Kidney (tissue), 14 donors: Measurements from ENCODE around the gene REC8. TPM values are rescaled to one million over a fixed set of nuclear protein-coding genes. Genes with fewer than 3 reads are reported as not detected.
A peak's percentile ranks its signal among the peaks of the same experiment; 100 is the strongest.

Source experiments
- DNase-seq, 5 donors: peaks; one replicate each; pipeline ENCODE4 v3.0.0-alpha.2; 2013 to 2020
- FAIRE-seq: peaks from 2 replicates; lab custom pipeline; 2012; peaks lifted over from hg19 to GRCh38; lab: Jason Lieb, UNC
- H3K27ac ChIP-seq, 2 donors: one replicate each; pipeline ENCODE4 v1.7.0; 2013; ENCODE audit warnings: low read depth in 2 of 2, low read length in 2 of 2, inconsistent platforms in 1 of 2
- H3K27me3 ChIP-seq: one replicate; pipeline ENCODE4 v1.7.1; 2013; ENCODE audit warnings: low read length, inconsistent platforms; ENCODE audit not compliant: control insufficient read depth, insufficient read depth
- H3K36me3 ChIP-seq, 3 donors: one replicate each; pipeline versions ENCODE4 v1.7.0 to v1.7.1; 2013; ENCODE audit warnings: low read length in 3 of 3, control low read depth in 1 of 3, inconsistent platforms in 1 of 3; ENCODE audit not compliant: insufficient read depth in 3 of 3, control insufficient read depth in 2 of 3
- H3K4me1 ChIP-seq, 3 donors: one replicate each; pipeline versions ENCODE4 v1.7.0 to v1.7.1; 2013; ENCODE audit warnings: low read length in 3 of 3, inconsistent platforms in 1 of 3, low read depth in 1 of 3; ENCODE audit not compliant: control insufficient read depth in 2 of 3, insufficient read depth in 2 of 3
- H3K4me3 ChIP-seq, 3 donors: one replicate each; pipeline versions ENCODE4 v1.7.0 to v1.8.1; 2013; ENCODE audit warnings: low read length in 3 of 3, control low read depth in 1 of 3, inconsistent platforms in 1 of 3
- H3K9ac ChIP-seq, 3 donors: one replicate each; pipeline versions ENCODE4 v1.7.0 to v1.7.1; 2013; ENCODE audit warnings: low read length in 3 of 3, control low read depth in 1 of 3, inconsistent platforms in 1 of 3
- H3K9me3 ChIP-seq, 3 donors: one replicate each; pipeline versions ENCODE4 v1.7.0 to v1.7.1; 2013; ENCODE audit warnings: low read length in 3 of 3, control low read depth in 1 of 3, inconsistent platforms in 1 of 3; ENCODE audit not compliant: control insufficient read depth in 2 of 3, insufficient read depth in 1 of 3
- intact Hi-C: fragments of 100-400 bp; cut with DNase I; formaldehyde crosslinking; loops from one replicate; pipeline ENCODE4 v1.11.1; 2022
- polyA plus RNA-seq: library from polyadenylated mRNA; stranded (reverse); fragments of 350-450 nt; fragmentation: Illumina TruSeq; extraction: RNeasy Lipid Tissue Mini Kit (QIAGEN cat#74804); gene quantifications from one replicate; pipeline ENCODE4 v1.2.3, GENCODE V29; 2014; ENCODE audit warnings: low read depth, low replicate concordance; ENCODE audit not compliant: insufficient read depth
- total RNA-seq: library from RNA; stranded (reverse); fragmentation: NEBNext Ultra II Directional; extraction: Animal tissue kit (Norgen Biotek cat#: 25700); gene quantifications from one replicate; pipeline ENCODE4 v1.2.1, GENCODE V29; 2021
- TF ChIP-seq, protein P1 (sequence below): IDR thresholded peaks from 3 replicates; pipeline ENCODE4 v1.5.1; 2012; ENCODE audit warnings: mild to moderate bottlenecking, moderate library complexity, borderline replicate concordance; ENCODE audit not compliant: insufficient read depth; ENCODE audit errors: extremely low read depth
- donor health status: control.
- donor health status: control.
- donor health status: control.
- donor health status: control.
- donor health status: control.
- donor health status: DM: yes; HTN: yes; CAD: no.
- donor health status: Normal renal cell carcinoma (clear cell type).

Gene REC8
- total and polyA plus RNA-seq, 2 donors from 2014 or later = 39.9 to 51.4 TPM

DNA sequence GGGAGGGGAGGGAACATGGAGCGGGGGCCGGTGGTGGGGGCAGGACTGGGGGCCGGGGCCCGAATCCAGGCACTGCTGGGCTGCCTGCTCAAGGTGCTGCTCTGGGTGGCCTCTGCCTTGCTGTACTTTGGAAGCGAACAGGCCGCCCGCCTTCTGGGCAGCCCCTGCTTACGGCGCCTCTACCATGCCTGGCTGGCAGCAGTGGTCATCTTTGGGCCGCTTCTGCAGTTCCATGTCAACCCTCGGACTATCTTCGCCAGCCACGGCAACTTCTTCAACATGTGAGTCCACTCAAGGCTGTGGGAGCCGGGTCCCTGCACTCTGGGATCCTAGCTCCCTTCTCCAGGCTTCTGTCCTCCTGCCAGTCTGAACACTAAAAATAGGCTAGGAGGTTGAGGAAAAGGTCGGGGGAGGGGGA, 40.3 kb upstream of the REC8 start:
- Histone ChIP-seq H3K9ac (peak overlapping the region in 1 of 3 donors; percentile 5), H3K9me3 (no peaks in the 10 kb centered on the region), H3K27me3 (no peaks in the 10 kb centered on the region), H3K27ac (peak overlapping the region; percentile 32 to 90), H3K4me3 (no peak overlapping the region), H3K4me1 (peaks cover 0 to 22% (median 14%) of the 10 kb centered on the region in 3 donors), H3K36me3 (no peaks in the 10 kb centered on the region)
- intact Hi-C loops = no loop called here
- DNase-seq = no peak
- TF ChIP-seq, protein P1, sequence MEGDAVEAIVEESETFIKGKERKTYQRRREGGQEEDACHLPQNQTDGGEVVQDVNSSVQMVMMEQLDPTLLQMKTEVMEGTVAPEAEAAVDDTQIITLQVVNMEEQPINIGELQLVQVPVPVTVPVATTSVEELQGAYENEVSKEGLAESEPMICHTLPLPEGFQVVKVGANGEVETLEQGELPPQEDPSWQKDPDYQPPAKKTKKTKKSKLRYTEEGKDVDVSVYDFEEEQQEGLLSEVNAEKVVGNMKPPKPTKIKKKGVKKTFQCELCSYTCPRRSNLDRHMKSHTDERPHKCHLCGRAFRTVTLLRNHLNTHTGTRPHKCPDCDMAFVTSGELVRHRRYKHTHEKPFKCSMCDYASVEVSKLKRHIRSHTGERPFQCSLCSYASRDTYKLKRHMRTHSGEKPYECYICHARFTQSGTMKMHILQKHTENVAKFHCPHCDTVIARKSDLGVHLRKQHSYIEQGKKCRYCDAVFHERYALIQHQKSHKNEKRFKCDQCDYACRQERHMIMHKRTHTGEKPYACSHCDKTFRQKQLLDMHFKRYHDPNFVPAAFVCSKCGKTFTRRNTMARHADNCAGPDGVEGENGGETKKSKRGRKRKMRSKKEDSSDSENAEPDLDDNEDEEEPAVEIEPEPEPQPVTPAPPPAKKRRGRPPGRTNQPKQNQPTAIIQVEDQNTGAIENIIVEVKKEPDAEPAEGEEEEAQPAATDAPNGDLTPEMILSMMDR = no peak
- FAIRE-seq = no peak

DNA sequence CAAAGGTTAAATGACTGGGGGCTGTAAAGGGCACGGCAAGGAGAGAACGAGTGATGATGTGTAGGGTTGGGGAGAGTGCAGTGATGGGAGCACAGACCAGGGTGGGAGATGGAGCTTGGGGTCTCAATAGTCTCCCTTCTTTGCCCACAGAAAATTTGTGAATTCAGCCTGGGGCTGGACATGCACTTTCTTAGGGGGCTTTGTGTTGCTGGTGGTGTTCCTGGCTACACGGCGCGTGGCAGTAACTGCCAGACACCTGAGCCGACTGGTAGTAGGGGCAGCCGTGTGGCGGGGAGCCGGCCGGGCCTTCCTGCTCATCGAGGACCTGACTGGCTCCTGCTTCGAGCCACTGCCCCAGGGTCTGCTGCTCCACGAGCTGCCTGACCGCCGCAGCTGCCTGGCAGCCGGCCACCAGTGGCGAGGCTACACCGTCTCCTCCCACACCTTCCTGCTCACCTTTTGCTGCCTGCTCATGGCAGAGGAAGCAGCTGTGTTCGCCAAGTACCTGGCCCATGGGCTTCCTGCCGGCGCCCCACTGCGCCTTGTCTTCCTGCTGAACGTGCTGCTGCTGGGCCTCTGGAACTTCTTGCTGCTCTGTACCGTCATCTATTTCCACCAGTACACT, 39.7 kb upstream of the REC8 start:
- Histone ChIP-seq H3K27ac (peak overlapping the region; percentile 32 to 90), H3K27me3 (no peaks in the 10 kb centered on the region), H3K9me3 (no peaks in the 10 kb centered on the region), H3K4me3 (no peak overlapping the region), H3K4me1 (peaks cover 0 to 29% (median 21%) of the 10 kb centered on the region in 3 donors), H3K36me3 (peaks cover 0 to under 1% (median 0%) of the 10 kb centered on the region in 3 donors), H3K9ac (peak overlapping the region in 1 of 3 donors; percentile 5)
- no peak for FAIRE-seq
- intact Hi-C loops = no loop called here
- DNase-seq = peak in 4 of 5 donors; percentile 14 to 87 (median 28)
- TF ChIP-seq, protein P1 = no peak

DNA sequence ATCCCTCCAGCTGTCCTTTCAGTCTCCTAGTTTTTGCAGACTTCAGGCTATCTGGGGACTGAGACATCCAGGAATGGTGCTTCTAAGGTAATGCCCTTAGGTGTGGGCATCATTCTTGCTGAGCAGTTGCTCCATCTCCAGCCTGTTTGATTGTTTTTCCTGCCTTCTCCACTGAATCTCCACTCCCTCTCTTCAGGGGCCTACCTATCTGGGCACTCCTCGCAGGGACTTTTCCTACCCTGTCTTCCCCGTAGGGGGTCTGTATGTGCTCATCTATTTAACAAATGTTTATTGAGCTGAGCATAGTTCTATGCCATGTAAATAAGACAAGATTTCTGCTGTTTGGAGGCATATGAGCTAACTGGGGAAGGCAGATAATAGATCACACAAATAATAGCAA, 38.9 kb upstream of the REC8 start:
- DNase-seq = no peak
- no peaks in the 10 kb centered on the region for H3K9me3 ChIP-seq
- H3K27ac ChIP-seq = peak overlapping the region in 1 of 2 donors; percentile 90
- H3K36me3 ChIP-seq = peaks cover 0 to 8% (median 4%) of the 10 kb centered on the region in 3 donors
- intact Hi-C loops = no loop called here
- H3K4me1 ChIP-seq = peaks cover 0 to 34% (median 25%) of the 10 kb centered on the region in 3 donors
- no peak for FAIRE-seq
- peak overlapping the region in 1 of 3 donors; percentile 12 for H3K9ac ChIP-seq
- TF ChIP-seq, protein P1 = no peak
- no peak overlapping the region for H3K4me3 ChIP-seq
- no peaks in the 10 kb centered on the region for H3K27me3 ChIP-seq
